ENCODE measurements around the gene GPR27.

GPR27 gene

GRCh38 chr3:71784914-71785531 lies 31.4 kb downstream of the GPR27 start, which contains the start of gene PROK2:
Gene PROK2, minus strand, starts transcription at chr3:71785148. Its CDS starts 96 bp downstream, at chr3:71785052.
- DNase-seq (ENCODE audit: insufficient read length, low spot score) (no peak), FAIRE-seq (no peak)
- TF ChIP-seq CTCF (IDR thresholded peaks at IDR 0.05; ENCODE audit: insufficient read depth, missing control alignments), result no peak

GRCh38 chr3:71785532-71786216 lies 32.0 kb downstream of the GPR27 start:
- DNase-seq (ENCODE audit: insufficient read length, low spot score) (no peak), FAIRE-seq (no peak)

GRCh38 chr3:71786217-71786549 lies 32.5 kb downstream of the GPR27 start:
- DNase-seq (ENCODE audit: insufficient read length, low spot score) (no peak), FAIRE-seq (no peak)
- TF ChIP-seq CTCF (IDR thresholded peaks at IDR 0.05; ENCODE audit: insufficient read depth, missing control alignments), result no peak

More at GRCh38 chr3:71785532-71786216, 32.0 kb downstream of the GPR27 start:
- TF ChIP-seq CTCF (IDR thresholded peaks at IDR 0.05; ENCODE audit: insufficient read depth, missing control alignments), result no peak

GRCh38 chr3:71786551-71786950 lies 32.9 kb downstream of the GPR27 start:
- FAIRE-seq (no peak), DNase-seq (ENCODE audit: insufficient read length, low spot score) (no peak)
- TF ChIP-seq CTCF (IDR thresholded peaks at IDR 0.05; ENCODE audit: insufficient read depth, missing control alignments), result no peak

- FAIRE-seq (no peak), DNase-seq (ENCODE audit: insufficient read length, low spot score) (no peak)
- TF ChIP-seq CTCF (IDR thresholded peaks at IDR 0.05; ENCODE audit: insufficient read depth, missing control alignments), result no peak
These were observed 34.3 kb downstream of the GPR27 start for GRCh38 chr3:71787851-71788405.

- DNase-seq (ENCODE audit: insufficient read length, low spot score), result no peak
- FAIRE-seq, result no peak
- TF ChIP-seq CTCF (IDR thresholded peaks at IDR 0.05; ENCODE audit: insufficient read depth, missing control alignments), result no peak
These were observed 36.3 kb downstream of the GPR27 start for GRCh38 chr3:71789922-71790321.

GRCh38 chr3:71791634-71792033 lies 38.0 kb downstream of the GPR27 start:
- FAIRE-seq, result no peak

More at GRCh38 chr3:71791634-71792033, 38.0 kb downstream of the GPR27 start:
- no peak for TF ChIP-seq CTCF (IDR thresholded peaks at IDR 0.05; ENCODE audit: insufficient read depth, missing control alignments)
- no peak for DNase-seq (ENCODE audit: insufficient read length, low spot score)
